HG03196 (cell line): ENCODE measurements around the gene USP1.

Experiments
- ATAC-seq: cut with Tn5 transposase; IDR thresholded peaks from one replicate; pipeline ENCODE4 v1.9.1; 2021; ENCODE audit not compliant: unreplicated experiment

USP1 gene, protein sequence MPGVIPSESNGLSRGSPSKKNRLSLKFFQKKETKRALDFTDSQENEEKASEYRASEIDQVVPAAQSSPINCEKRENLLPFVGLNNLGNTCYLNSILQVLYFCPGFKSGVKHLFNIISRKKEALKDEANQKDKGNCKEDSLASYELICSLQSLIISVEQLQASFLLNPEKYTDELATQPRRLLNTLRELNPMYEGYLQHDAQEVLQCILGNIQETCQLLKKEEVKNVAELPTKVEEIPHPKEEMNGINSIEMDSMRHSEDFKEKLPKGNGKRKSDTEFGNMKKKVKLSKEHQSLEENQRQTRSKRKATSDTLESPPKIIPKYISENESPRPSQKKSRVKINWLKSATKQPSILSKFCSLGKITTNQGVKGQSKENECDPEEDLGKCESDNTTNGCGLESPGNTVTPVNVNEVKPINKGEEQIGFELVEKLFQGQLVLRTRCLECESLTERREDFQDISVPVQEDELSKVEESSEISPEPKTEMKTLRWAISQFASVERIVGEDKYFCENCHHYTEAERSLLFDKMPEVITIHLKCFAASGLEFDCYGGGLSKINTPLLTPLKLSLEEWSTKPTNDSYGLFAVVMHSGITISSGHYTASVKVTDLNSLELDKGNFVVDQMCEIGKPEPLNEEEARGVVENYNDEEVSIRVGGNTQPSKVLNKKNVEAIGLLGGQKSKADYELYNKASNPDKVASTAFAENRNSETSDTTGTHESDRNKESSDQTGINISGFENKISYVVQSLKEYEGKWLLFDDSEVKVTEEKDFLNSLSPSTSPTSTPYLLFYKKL

GRCh38 chr1:62436466-62437272 lies at the start of gene USP1:
USP1 (plus strand) TSS chr1:62437049; CDS start chr1:62439868, 2,819 bp downstream.
- ATAC-seq = peak; percentile 83

DNA sequence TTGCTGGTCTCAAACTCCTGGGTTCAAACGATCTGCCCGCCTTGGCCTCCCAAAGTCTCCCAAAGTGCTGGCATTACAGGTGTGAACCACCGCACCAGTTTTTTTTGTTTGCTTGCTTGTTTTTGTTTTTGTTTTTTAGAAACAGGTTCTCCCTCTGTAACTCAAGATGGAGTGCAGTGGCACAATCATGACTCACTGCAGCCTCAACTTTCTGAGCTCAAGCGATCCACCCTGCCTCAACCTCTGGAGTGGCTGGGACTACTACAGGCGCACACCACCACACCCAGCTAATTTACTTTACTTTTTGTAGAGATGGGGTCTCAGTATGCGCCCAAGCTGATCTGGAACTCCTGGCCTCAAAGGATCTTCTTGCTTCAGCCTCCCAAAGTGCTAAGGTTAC lies 47.3 kb upstream of the USP1 start:
- no peak for ATAC-seq

- ATAC-seq = no peak
Measured at GRCh38 chr1:62390071-62390470, 46.8 kb upstream of the USP1 start.

DNA sequence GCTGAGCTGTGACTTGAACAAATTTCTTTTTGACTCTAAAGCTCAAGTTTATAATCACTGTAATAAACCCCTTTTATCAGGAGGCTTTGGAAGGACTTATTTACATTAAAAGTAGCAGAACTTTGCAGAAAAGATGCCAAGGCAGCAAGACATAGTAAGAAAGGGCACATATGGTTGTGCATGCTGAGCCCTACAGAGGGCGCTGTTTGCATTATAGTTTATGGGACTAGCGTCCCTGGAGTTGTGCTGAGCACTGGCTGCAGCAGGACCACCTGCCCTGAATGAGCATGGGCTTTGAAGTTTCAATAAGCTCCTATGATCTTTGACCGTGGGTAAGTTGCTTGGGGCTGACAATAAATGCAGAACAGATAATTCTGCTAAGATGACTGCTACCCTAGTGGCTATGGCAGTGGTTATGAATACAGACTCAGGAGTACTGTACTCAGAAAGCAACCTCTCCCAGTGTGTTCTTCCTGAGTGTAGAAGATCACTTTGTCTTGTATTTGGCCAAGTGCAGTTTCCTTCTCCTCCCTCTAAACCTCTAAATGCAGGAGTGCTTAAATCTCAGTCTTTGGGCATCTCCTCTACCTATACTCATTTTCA lies 45.4 kb upstream of the USP1 start:
- ATAC-seq = no peak

DNA sequence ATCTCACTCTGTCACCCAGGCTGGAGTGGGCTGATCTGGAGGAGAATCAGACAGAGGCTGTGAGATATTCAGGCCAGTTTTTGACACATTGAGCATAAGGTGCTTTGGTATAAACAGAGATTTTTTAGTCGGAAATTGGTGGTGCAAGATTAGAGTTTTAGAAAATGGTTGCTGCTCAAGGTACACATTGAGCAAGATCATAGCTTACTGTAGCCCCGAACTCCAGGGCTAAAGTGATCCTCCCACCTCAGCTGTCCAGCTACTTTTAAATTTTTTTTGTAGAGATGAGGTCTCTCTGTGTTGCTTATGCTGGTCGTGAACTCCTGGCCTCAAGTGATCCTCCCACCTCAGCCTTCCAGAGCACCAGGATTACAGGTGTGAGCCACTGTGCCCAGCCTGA lies 43.9 kb upstream of the USP1 start:
- ATAC-seq = no peak

DNA sequence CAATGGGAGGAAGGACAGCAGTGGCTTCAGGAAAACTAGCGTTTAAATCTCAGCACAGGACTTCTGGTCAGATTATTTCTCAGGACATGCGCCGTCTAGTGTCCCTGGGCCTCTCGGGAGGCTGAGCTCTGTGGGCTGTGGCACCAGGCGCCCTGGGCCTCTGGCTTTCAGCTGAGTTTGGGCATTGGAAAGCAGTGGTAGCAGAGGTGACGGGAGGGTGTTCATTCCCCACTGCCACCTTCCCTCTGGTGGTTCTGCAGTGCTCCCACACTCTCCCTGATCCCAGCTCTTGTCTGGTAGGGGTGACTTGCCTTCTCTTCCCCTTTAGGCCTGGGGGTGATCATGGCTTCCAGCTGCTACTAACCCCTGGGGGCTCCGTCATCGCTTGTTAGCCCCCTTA lies 42.2 kb upstream of the USP1 start:
- no peak for ATAC-seq

DNA sequence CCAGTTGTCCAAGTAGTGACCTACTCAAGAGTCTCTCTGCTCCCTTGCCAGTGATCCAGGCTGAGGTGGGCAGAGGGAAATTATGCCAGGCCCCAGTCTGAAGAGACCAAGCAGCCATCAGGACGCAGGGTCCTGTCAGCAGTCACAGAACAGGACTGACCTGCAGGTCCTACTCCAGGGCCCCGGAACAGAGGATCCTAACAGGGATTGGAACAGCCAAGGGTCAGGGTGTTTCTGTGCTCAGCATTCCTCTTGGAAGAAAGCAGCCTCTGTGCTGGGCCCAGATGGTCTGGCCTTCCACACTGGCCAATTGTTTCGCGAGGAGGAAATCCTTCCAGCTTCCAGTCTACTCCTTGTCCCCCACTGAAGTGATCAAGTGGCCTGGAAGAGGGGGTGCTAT lies 41.6 kb upstream of the USP1 start:
- ATAC-seq = no peak

DNA sequence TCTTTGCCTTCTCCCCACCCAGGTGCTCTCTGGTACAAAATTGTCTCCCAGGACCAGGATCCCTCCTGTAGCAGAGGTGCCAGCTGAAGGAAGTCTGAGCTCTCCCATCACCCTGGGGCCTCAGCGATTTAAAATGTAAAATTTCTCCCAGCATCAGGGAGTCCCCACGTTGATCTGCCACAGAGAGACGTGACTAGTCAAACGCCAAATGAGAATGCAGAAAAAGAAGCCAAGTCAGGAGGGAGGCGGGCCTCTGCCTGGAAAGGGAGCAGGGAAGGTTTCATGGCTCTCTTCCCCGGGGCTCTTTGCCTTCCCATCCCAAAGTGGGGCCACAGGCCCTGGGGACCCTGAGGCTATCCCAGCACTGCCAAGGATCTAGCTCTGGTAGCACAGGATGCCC lies 40.0 kb upstream of the USP1 start:
- no peak for ATAC-seq

DNA sequence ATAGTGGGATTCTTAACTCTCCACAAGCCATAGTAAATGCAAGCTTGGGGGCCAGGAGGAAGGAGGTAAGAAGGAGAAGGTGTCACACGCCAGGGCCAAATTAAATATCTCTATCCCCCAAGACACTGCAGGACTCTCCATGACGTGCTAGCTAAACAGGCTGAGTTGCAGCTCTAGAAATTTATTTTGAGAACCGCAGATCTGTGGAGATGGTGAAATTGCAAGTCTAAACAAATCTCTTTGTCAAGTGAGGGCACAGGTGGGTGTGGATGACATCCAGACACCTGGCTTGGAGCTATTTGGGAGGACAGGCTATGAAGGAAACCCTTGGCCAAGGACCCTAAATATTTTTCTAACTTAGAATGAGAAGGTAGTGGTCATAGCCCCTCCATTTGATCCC lies 39.5 kb upstream of the USP1 start:
- ATAC-seq = no peak

- ATAC-seq = no peak
Measured at GRCh38 chr1:62398377-62398776, 38.5 kb upstream of the USP1 start.

DNA sequence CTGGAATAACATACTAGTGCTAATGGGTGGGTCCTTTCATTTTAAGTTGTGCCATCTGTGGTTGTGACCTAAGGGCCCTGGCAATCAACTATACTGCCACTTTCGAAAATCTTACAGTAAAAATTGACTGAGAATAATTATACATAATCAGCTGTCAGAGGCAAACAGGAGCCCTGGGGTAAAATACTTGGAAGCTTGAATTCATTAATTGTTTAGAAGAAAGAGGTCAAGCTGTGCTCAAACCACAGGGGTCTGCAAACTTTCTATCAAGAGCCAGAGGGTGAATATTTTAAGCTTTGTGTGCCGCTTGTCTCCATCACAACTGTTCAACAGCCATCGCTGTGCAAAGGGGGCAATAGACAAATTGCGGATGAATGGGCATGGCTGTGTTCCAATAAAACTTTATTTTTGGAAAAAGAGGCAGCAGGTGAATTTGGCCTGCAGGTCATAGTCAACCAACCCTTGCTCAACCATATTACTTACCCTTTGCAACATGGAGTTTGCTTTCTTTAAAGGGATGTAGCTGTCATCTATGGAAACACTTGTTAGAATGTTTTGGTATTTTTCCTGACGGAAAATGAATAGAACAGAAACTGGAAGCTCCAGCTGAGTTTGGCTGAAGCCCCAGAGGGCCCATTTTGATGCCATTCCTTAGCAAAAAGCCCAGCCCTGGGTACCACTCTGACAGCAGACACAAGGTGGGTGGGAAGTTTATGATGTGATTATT lies 35.7 kb upstream of the USP1 start:
- no peak for ATAC-seq

GRCh38 chr1:62405247-62405646 lies 31.6 kb upstream of the USP1 start:
- no peak for ATAC-seq

- ATAC-seq = no peak
Measured at GRCh38 chr1:62406576-62406975, 30.3 kb upstream of the USP1 start.

GRCh38 chr1:62407398-62408009 lies 29.3 kb upstream of the USP1 start:
- ATAC-seq = no peak

DNA sequence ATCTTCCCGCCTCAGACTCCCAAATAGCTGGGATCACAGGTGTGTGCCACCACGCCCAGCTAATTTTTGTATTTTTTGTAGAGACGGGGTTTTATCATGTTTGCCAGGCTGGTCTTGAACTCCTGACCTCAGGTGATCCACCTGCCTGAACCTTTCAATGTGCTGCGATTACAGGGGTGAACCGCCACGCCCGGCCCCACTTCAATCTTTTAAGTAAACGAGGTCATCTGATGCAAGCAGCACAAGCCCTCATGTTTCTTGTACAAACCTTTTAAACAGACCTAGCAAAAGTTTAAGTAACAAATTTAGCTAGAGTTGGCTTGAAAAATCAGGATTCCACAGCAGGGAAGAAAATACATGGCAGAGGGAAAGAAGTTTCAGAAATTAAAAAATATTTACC lies 21.2 kb upstream of the USP1 start:
- no peak for ATAC-seq

- no peak for ATAC-seq
Measured at GRCh38 chr1:62417351-62417999, 19.4 kb upstream of the USP1 start.

- ATAC-seq = no peak
Measured at GRCh38 chr1:62420214-62420613, 16.6 kb upstream of the USP1 start.

GRCh38 chr1:62423580-62424242 lies 13.1 kb upstream of the USP1 start:
- no peak for ATAC-seq

- no peak for ATAC-seq
Measured at GRCh38 chr1:62424411-62424810, 12.4 kb upstream of the USP1 start.
